T-helper 1 cell (primary cell): Measurements from ENCODE around the gene UBQLN3.

Experiments
- DNase-seq, 5 donors: peaks; one replicate each; pipeline ENCODE4 v3.0.0-alpha.2; 2012 to 2020

UBQLN3 gene

GRCh38 chr11:5504403-5504921 is 5.3 kb downstream of the UBQLN3 start:
- DNase-seq, result no peak

DNA sequence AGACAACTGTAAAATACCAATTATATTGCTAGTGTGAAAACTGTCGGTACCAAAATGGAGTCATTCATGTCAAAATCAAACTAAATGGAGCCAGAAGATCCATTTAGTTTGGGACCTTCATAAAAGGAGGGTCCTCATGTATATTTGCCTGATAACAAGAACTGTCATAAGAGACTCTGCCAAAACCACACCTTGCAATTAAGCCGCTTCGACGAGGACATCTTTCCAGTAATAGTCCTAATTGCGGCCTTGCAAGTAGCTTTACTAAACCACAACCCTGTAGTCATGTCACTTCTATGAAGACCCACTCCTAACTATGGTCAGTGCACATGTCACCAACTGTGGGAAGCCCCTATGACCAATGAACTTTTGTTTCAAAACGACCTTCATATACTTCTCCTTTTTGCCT is 9.4 kb downstream of the UBQLN3 start:
- DNase-seq, result no peak

DNA sequence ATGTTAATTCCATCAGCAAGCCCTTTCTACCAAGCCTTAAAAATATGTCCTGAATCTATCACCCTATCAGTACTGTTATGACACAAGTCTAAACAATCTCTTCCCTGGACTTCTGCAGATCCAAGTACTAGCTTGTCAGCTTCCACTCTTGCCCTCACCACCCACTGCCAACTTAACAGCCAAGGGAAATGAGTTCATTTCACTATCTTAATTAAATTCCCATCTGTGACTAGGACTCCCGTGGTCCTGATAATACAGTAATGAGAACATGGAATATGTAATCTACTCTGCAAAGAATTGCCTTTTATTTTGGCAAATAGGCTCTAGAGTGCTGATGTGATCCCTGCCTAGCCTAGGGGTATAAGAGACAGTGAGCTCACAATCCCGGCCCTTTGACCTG is 10.1 kb downstream of the UBQLN3 start:
- no peak for DNase-seq

DNA sequence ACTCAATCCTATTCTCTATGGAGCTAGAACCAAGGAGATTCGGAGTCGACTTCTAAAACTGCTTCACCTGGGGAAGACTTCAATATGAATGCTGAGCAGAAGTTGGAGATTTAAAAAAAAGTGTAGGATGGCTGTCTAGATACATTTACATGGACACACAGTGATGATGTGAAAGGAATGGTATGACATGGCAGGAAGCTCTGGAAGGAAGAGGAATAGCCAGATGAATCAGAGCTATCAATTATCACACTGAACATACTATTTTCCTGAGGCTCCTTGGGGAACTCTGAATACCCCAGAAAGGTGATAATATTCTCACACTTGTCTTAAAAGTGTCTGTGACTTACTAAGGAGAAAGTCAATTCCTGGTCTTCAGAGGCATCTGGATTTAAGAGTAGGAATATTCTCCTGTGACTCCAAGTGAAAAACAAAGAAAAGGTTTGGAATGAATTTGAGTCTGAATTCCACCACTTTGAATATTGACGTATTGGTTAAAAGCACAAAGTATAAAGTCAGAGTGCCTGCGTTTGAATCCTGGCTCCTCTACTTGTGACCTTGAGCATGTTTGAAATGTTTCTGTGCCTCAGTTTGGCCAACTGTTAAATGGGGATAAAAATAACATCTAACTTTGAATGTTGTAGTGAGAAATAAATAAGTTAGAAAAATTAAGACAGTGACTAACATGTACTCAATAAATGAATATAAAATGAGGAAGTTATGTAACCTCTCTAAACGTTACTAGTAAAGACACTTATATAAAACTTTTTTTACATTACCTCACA is 20.0 kb downstream of the UBQLN3 start:
- DNase-seq, result no peak

GRCh38 chr11:5488798-5489399 is 20.9 kb downstream of the UBQLN3 start:
- no peak for DNase-seq

DNA sequence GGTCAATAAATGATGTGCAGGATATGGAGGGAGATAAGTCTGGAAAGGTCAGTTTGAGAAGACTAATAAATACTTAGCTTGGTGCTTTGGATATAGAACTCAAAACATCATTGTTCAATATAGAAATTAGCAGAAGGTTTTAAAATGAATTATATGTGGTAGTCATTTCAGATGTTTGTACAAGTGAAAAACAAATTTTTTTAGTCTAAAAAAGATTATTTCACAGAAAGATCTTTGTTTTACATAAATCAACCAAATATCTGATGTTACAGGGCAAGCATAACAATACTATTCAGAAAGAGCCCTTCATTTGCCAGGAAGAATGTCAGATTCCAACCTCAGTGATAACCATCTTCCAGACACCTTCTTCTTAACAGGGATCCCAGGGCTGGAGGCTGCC is 21.4 kb downstream of the UBQLN3 start, which contains the start of gene OR52D1:
Gene OR52D1 (plus strand): TSS at position 301 of the 400 bp plus-strand sequence. CDS start 22 bp downstream, at position 323.
- no peak for DNase-seq

DNA sequence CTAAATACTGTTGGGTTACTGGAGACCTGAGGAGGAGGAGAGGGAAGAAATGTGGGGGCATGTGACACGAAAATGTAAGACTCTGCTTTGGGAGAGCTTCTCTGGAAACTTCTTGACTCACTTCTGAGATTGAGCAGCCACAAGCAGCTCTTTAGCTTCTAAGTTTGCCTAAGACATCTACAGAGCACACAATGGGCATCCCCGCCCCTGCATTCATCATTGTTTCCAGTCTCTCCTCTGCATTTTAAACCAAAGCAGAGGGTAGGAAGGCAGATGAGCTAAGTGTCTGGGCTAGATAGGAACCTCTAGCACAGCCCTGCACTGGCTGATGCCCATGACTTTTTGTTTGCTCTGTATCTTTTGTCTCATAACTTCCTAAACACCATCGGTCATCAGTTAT is 23.3 kb downstream of the UBQLN3 start:
- no peak for DNase-seq

DNA sequence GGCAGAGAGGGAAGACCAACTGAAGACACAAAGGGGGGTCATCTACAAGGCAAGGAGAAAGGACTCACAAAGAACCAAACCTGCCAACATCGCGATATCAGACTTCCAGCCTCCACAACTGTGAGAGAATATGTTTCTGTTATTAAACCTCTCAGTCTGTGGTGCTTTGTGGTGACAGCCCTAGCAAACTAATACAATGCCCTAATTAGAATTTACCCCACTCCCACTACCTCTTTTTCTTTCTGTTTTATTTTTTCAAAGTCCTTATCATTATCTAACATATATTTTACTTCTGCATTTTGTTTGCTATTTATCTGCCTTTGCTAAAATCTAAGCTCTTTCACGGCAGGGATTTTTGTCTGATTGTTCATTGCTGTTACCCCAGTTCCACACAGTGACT is 23.8 kb downstream of the UBQLN3 start:
- DNase-seq, result no peak

- peak in 3 of 5 donors; percentile 12 to 19 (median 16) for DNase-seq
Measured at GRCh38 chr11:5476186-5476819, 33.5 kb downstream of the UBQLN3 start.

GRCh38 chr11:5473921-5474320 is 35.8 kb downstream of the UBQLN3 start:
- no peak for DNase-seq

- no peak for DNase-seq
Measured at GRCh38 chr11:5467527-5467926, 42.2 kb downstream of the UBQLN3 start.

DNA sequence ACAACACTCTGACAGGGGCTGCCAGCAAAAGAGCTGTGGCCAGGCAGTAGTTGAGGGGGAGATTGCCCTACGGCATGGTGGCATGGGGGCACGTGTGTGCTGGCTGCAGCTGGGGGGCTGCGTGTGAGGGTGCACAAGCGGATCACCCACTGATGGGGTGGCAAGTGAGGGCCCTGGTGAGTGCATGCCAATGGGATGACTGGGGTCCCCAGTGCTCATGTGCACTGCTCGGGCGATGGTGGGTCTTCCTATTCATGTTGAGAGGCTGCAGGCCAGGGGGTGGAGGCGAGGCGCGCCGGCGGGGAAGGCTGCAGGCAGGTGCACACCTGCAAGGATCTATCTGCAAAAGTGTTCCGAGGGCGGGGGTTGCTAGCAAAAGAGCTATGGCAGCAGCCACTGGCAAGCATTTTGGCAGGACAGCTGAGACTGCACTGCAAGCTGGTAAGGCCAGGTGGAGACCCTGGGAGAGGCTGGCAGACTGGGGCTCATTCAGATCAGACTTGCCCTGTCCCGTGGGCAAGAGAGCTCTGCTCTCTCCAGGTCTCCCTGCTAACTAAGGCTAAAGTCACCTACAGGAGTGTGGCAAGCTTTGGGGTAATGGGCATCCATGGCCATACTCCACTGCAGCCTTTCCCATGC is 48.7 kb downstream of the UBQLN3 start:
- no peak for DNase-seq
